ENCODE results near the gene BTN1A1. TPM values are rescaled to one million over a fixed set of nuclear protein-coding genes. Genes with fewer than 3 reads are reported as not detected.

BTN1A1 gene
- total RNA-seq, 4 donors from 2014 or later, result 0.32 TPM; not detected in 3

GRCh38 chr6:26493258-26493657, 6.8 kb upstream of the BTN1A1 start:
- 94% methylated on average over 2 of the region's 2 CpGs; no CpG with 5 or more reads in 1 of the 2 donors for WGBS, 2 donors (ENCODE audit: low coverage in 1 of 2)
- no peak for DNase-seq
- H3K9me3 ChIP-seq, result no peaks in the 10 kb centered on the region
- no peak for TF ChIP-seq EP300 (IDR thresholded peaks at IDR 0.05; ENCODE audit: low read depth)
- TF ChIP-seq POLR2AphosphoS5 (IDR thresholded peaks at IDR 0.05), result no peak
- TF ChIP-seq POLR2A (IDR thresholded peaks at IDR 0.05), result no peak
- no peak for TF ChIP-seq CTCF (IDR thresholded peaks at IDR 0.05)
- intact Hi-C loops (cut with DNase I; ENCODE audit: low total_unique reads), result no loop called here
- no peaks in the 10 kb centered on the region for H3K36me3 ChIP-seq
- H3K4me3 ChIP-seq, result no peak overlapping the region
- no peaks in the 10 kb centered on the region for H3K27me3 ChIP-seq
- in situ Hi-C loops (cut with MboI; ENCODE audit: low pct_ligation_motif_present in 1 of 4, low pct_unique_long_range_greater_than_20kb in 1 of 4, low sequenced_read_pairs in 3 of 4), result no loop called here
- H3K27ac ChIP-seq, result no peak overlapping the region
- H3K4me1 ChIP-seq, result no peaks in the 10 kb centered on the region

GRCh38 chr6:26494117-26494516, 6.0 kb upstream of the BTN1A1 start:
- in situ Hi-C loops (cut with MboI; ENCODE audit: low pct_ligation_motif_present in 1 of 4, low pct_unique_long_range_greater_than_20kb in 1 of 4, low sequenced_read_pairs in 3 of 4) (no loop called here), intact Hi-C loops (cut with DNase I; ENCODE audit: low total_unique reads) (no loop called here)
- no peak for DNase-seq
- no peaks in the 10 kb centered on the region for H3K36me3 ChIP-seq
- TF ChIP-seq CTCF (IDR thresholded peaks at IDR 0.05) (no peak), EP300 (IDR thresholded peaks at IDR 0.05; ENCODE audit: low read depth) (no peak), POLR2A (IDR thresholded peaks at IDR 0.05) (no peak), POLR2AphosphoS5 (IDR thresholded peaks at IDR 0.05) (no peak)
- H3K9me3 ChIP-seq, result no peaks in the 10 kb centered on the region
- H3K4me3 ChIP-seq, result no peak overlapping the region
- H3K27me3 ChIP-seq, result no peaks in the 10 kb centered on the region
- 85 to 91% methylated on average over 3 of the region's 3 CpGs for WGBS, 2 donors (ENCODE audit: low coverage in 1 of 2)
- H3K4me1 ChIP-seq, result no peaks in the 10 kb centered on the region
- H3K27ac ChIP-seq, result no peak overlapping the region

GRCh38 chr6:26495281-26495680, 4.8 kb upstream of the BTN1A1 start:
- H3K27ac ChIP-seq, result no peak overlapping the region
- intact Hi-C loops (cut with DNase I; ENCODE audit: low total_unique reads) (no loop called here), in situ Hi-C loops (cut with MboI; ENCODE audit: low pct_ligation_motif_present in 1 of 4, low pct_unique_long_range_greater_than_20kb in 1 of 4, low sequenced_read_pairs in 3 of 4) (no loop called here)
- no peaks in the 10 kb centered on the region for H3K36me3 ChIP-seq
- TF ChIP-seq POLR2A (IDR thresholded peaks at IDR 0.05), result no peak
- TF ChIP-seq POLR2AphosphoS5 (IDR thresholded peaks at IDR 0.05), result no peak
- no peak for TF ChIP-seq EP300 (IDR thresholded peaks at IDR 0.05; ENCODE audit: low read depth)
- TF ChIP-seq CTCF (IDR thresholded peaks at IDR 0.05), result no peak
- peaks cover under 1% of the 10 kb centered on the region for H3K27me3 ChIP-seq
- whole genome bisulfite sequencing, 2 donors (ENCODE audit: low coverage in 1 of 2), result 79 to 83% methylated on average over 1 of the region's 1 CpG
- H3K4me3 ChIP-seq, result no peak overlapping the region
- no peaks in the 10 kb centered on the region for H3K4me1 ChIP-seq
- no peaks in the 10 kb centered on the region for H3K9me3 ChIP-seq
- DNase-seq, result no peak

- H3K27ac ChIP-seq, result no peak overlapping the region
- WGBS, 2 donors (ENCODE audit: low coverage in 1 of 2), result 69 to 94% methylated on average over 3 to 4 of the region's 4 CpGs
- peaks cover 24% of the 10 kb centered on the region for H3K27me3 ChIP-seq
- DNase-seq, result no peak
- H3K4me1 ChIP-seq, result peaks cover 5 to 13% (median 11%) of the 10 kb centered on the region in 4 donors
- TF ChIP-seq POLR2A (IDR thresholded peaks at IDR 0.05) (no peak), EP300 (IDR thresholded peaks at IDR 0.05; ENCODE audit: low read depth) (no peak), CTCF (IDR thresholded peaks at IDR 0.05) (no peak)
- intact Hi-C loops (cut with DNase I; ENCODE audit: low total_unique reads) (no loop called here), in situ Hi-C loops (cut with MboI; ENCODE audit: low pct_ligation_motif_present in 1 of 4, low pct_unique_long_range_greater_than_20kb in 1 of 4, low sequenced_read_pairs in 3 of 4) (no loop called here)
- H3K4me3 ChIP-seq, result no peak overlapping the region
- H3K36me3 ChIP-seq, result no peaks in the 10 kb centered on the region
- no peaks in the 10 kb centered on the region for H3K9me3 ChIP-seq
These were observed 2.5 kb upstream of the BTN1A1 start for GRCh38 chr6:26497610-26498009.

Data from transverse colon (tissue), 4 donors.